H9 (cell line): ENCODE data around the gene CLEC16A. TPM values are rescaled to one million over a fixed set of nuclear protein-coding genes. Genes with fewer than 3 reads are reported as not detected.

Experiments used
- DNase-seq: peaks from one replicate; pipeline ENCODE4 v3.0.0-alpha.2; 2017
- H2AFZ ChIP-seq: one replicate; pipeline ENCODE4 v1.6.1; 2013; ENCODE audit warnings: mild to moderate bottlenecking, low read length, control low read depth, moderate library complexity
- H2AK5ac ChIP-seq: 2 replicates; pipeline ENCODE4 v1.6.1; 2013; ENCODE audit warnings: low read length, control low read depth, mixed read lengths; ENCODE audit not compliant: insufficient read length
- H2BK120ac ChIP-seq: one replicate; pipeline ENCODE4 v1.6.1; 2013; ENCODE audit warnings: low read depth, mild to moderate bottlenecking, low read length, control low read depth, inconsistent platforms; ENCODE audit not compliant: poor library complexity, severe bottlenecking
- H2BK12ac ChIP-seq: 2 replicates; pipeline ENCODE4 v1.6.1; 2013; ENCODE audit warnings: low read length, control low read depth, mixed read lengths, low read depth; ENCODE audit not compliant: insufficient read length
- H2BK15ac ChIP-seq: 2 replicates; pipeline ENCODE4 v1.6.1; 2013; ENCODE audit warnings: low read depth, low read length, control low read depth
- H2BK20ac ChIP-seq: one replicate; pipeline ENCODE4 v1.6.1; 2013; ENCODE audit warnings: low read depth, mild to moderate bottlenecking, low read length, control low read depth, inconsistent platforms; ENCODE audit not compliant: poor library complexity, severe bottlenecking
- H2BK5ac ChIP-seq: 2 replicates; pipeline ENCODE4 v1.6.1; 2013; ENCODE audit warnings: low read length, control low read depth, mixed read lengths; ENCODE audit not compliant: insufficient read length
- H3K14ac ChIP-seq: 2 replicates; pipeline ENCODE4 v1.6.1; 2013; ENCODE audit warnings: low read length, control low read depth; ENCODE audit not compliant: insufficient read depth
- H3K18ac ChIP-seq: 2 replicates; pipeline ENCODE4 v1.6.1; 2013; ENCODE audit warnings: low read depth, mild to moderate bottlenecking, mixed read lengths, low read length, control low read depth; ENCODE audit not compliant: insufficient read length
- H3K23ac ChIP-seq: 2 replicates; pipeline ENCODE4 v1.6.1; 2013; ENCODE audit warnings: low read length, control low read depth, mixed read lengths, low read depth; ENCODE audit not compliant: insufficient read length
- H3K23me2 ChIP-seq: 2 replicates; pipeline ENCODE4 v1.6.1; 2013; ENCODE audit warnings: low read depth, mild to moderate bottlenecking, mixed read lengths, low read length, control low read depth; ENCODE audit not compliant: insufficient read length, poor library complexity, severe bottlenecking
- H3K27ac ChIP-seq: 2 replicates; pipeline ENCODE4 v1.5.1; 2013; ENCODE audit warnings: low read length, control low read depth, mixed read lengths, low read depth; ENCODE audit not compliant: insufficient read length
- H3K27me3 ChIP-seq: 2 replicates; pipeline ENCODE4 v1.6.1; 2013; ENCODE audit warnings: low read length, control low read depth, inconsistent platforms; ENCODE audit not compliant: insufficient read depth
- H3K4ac ChIP-seq: 2 replicates; pipeline ENCODE4 v1.6.1; 2013; ENCODE audit warnings: low read depth, mild to moderate bottlenecking, control low read depth, inconsistent platforms, low read length, moderate library complexity
- H3K4me1 ChIP-seq: 2 replicates; pipeline ENCODE4 v1.6.1; 2013; ENCODE audit warnings: low read length, control low read depth, inconsistent platforms; ENCODE audit not compliant: insufficient read depth
- H3K4me2 ChIP-seq: 2 replicates; pipeline ENCODE4 v1.6.1; 2013; ENCODE audit warnings: low read length, control low read depth, mixed read lengths; ENCODE audit not compliant: insufficient read length, insufficient read depth
- H3K56ac ChIP-seq: 2 replicates; pipeline ENCODE4 v1.6.1; 2013; ENCODE audit warnings: low read depth, mild to moderate bottlenecking, mixed read lengths, low read length, control low read depth; ENCODE audit not compliant: insufficient read length
- H3K79me1 ChIP-seq: 2 replicates; pipeline ENCODE4 v1.6.1; 2013; ENCODE audit warnings: low read depth, mild to moderate bottlenecking, moderate library complexity, low read length, control low read depth, inconsistent platforms; ENCODE audit not compliant: insufficient read depth, poor library complexity, severe bottlenecking
- H3K79me2 ChIP-seq: 2 replicates; pipeline ENCODE4 v1.6.1; 2013; ENCODE audit warnings: low read length, control low read depth, inconsistent platforms; ENCODE audit not compliant: insufficient read depth
- H3K9ac ChIP-seq: 2 replicates; pipeline ENCODE4 v1.6.1; 2013; ENCODE audit warnings: low read length, control low read depth, mixed read lengths; ENCODE audit not compliant: insufficient read length; ENCODE audit errors: extremely low read depth
- H3K9me3 ChIP-seq: one replicate; pipeline ENCODE4 v1.6.1; 2013; ENCODE audit warnings: low read depth, low read length, inconsistent platforms; ENCODE audit not compliant: control insufficient read depth
- H3T11ph ChIP-seq: one replicate; pipeline ENCODE4 v1.6.1; 2013; ENCODE audit warnings: mild to moderate bottlenecking, low read length, control low read depth, inconsistent platforms
- H4K20me1 ChIP-seq: one replicate; pipeline ENCODE4 v1.6.1; 2013; ENCODE audit not compliant: control insufficient read depth, insufficient read length, insufficient read depth
- H4K5ac ChIP-seq: 2 replicates; pipeline ENCODE4 v1.6.1; 2013; ENCODE audit warnings: low read depth, mild to moderate bottlenecking, mixed read lengths, low read length, control low read depth; ENCODE audit not compliant: insufficient read length
- H4K8ac ChIP-seq: replicated peaks from 2 replicates; pipeline ENCODE4 v1.6.1; 2013; ENCODE audit warnings: low read length, control low read depth, mixed read lengths, low read depth; ENCODE audit not compliant: insufficient read length
- H4K91ac ChIP-seq: 2 replicates; pipeline ENCODE4 v1.6.1; 2013; ENCODE audit warnings: low read depth, mild to moderate bottlenecking, moderate library complexity, mixed read lengths, low read length, control low read depth; ENCODE audit not compliant: insufficient read length
- H3K27ac Mint-ChIP-seq, 3 experiments: 2 replicates in 2 of 3; 3 replicates in 1 of 3; pipeline ENCODE4 v1.8.0; 2020 to 2021; ENCODE audit warnings: mixed read lengths in 3 of 3, mild to moderate bottlenecking in 1 of 3, moderate library complexity in 1 of 3
- H3K27me3 Mint-ChIP-seq: 2 replicates; pipeline ENCODE4 v1.8.0; 2021; ENCODE audit warnings: low read depth, mild to moderate bottlenecking, moderate library complexity, mixed read lengths
- H3K36me3 Mint-ChIP-seq, 3 experiments: 2 replicates in 2 of 3; 3 replicates in 1 of 3; pipeline ENCODE4 v1.8.0; 2020 to 2021; ENCODE audit warnings: low read depth in 3 of 3, mixed read lengths in 3 of 3; ENCODE audit not compliant: insufficient read depth in 1 of 3
- H3K4me1 Mint-ChIP-seq, 2 experiments: 2 replicates each; pipeline ENCODE4 v1.8.0; 2020; ENCODE audit warnings: mixed read lengths in 2 of 2
- H3K4me3 Mint-ChIP-seq, 2 experiments: 2 replicates in 1 of 2; 3 replicates in 1 of 2; pipeline ENCODE4 v1.8.0; 2020 to 2021; ENCODE audit warnings: mild to moderate bottlenecking in 2 of 2, mixed read lengths in 2 of 2, moderate library complexity in 1 of 2
- H3K9me3 Mint-ChIP-seq, 2 experiments: 2 replicates in 1 of 2; 3 replicates in 1 of 2; pipeline ENCODE4 v1.8.0; 2020; ENCODE audit warnings: mild to moderate bottlenecking in 2 of 2, mixed read lengths in 2 of 2, moderate library complexity in 1 of 2
- WGBS: extraction: QIAGEN DNeasy Blood & Tissue Kit; methylation state at CpG from one replicate; pipeline ENCODE4 v1.1.7; 2013; ENCODE audit warnings: missing lambda C conversion rate, low lambda C conversion rate, mixed read lengths; ENCODE audit not compliant: insufficient read length; ENCODE audit errors: extremely low coverage; 5-methylcytosine and 5-hydroxymethylcytosine counted together
- total RNA-seq: library from RNA; stranded (reverse); gene quantifications from 2 replicates; pipeline ENCODE4 v1.2.1, GENCODE V29; 2021
- TF ChIP-seq, protein P1 (sequence below): fragments of 200-600 bp; sonication (generic); conservative IDR thresholded peaks from 3 replicates; pipeline ENCODE4 v1.8.0; 2021; ENCODE audit warnings: antibody characterized with exemption, mild to moderate bottlenecking

CLEC16A gene
- total RNA-seq, 1 experiment from 2014 or later = 15.2 TPM

DNA sequence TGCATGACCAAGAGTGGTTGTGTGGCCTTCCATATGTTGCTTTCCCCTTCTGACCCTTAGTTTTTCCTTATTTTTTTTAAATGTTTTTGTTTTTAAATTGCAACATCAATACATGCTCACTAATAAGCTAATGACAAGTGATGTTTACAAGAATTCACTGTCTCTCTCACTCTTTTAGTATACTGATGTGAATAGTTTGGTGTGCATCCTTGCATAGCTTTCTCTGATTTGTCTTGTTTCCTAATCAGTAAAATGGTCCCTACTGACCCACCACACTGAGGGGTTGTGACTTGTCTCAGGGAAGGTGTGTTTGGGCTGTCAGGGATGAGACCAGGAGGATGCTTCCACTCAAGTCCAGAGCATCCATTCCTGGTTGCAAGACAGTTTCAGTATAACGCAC lies 41.4 kb upstream of the CLEC16A start:
- H4K5ac ChIP-seq = no peak overlapping the region
- H3K27ac Mint-ChIP-seq = no peak overlapping the region
- peaks cover 13% of the 10 kb centered on the region for H3K27me3 Mint-ChIP-seq
- no peak overlapping the region for H4K91ac ChIP-seq
- H3K9ac ChIP-seq = no peak overlapping the region
- peaks cover 0 to 5% of the 10 kb centered on the region in 2 experiments; a peak in 2 of 4 replicates for H3K4me1 Mint-ChIP-seq
- no peak overlapping the region for H2BK120ac ChIP-seq
- H3K18ac ChIP-seq = no peak overlapping the region
- H2AK5ac ChIP-seq = no peak overlapping the region
- H3K56ac ChIP-seq = no peak overlapping the region
- no peak overlapping the region for H2BK20ac ChIP-seq
- no peak overlapping the region for H3K27ac ChIP-seq
- no peak overlapping the region for H3K23ac ChIP-seq
- no peak overlapping the region for H2AFZ ChIP-seq
- no peaks in the 10 kb centered on the region for H4K20me1 ChIP-seq
- H4K8ac ChIP-seq = no peak overlapping the region
- H3K79me2 ChIP-seq = no peaks in the 10 kb centered on the region
- H3K36me3 Mint-ChIP-seq = no peaks in the 10 kb centered on the region
- no CpG with 5 or more reads among the region's 1 CpG for WGBS
- H3K27me3 ChIP-seq = no peaks in the 10 kb centered on the region
- H3K23me2 ChIP-seq = no peaks in the 10 kb centered on the region
- H3K4me3 Mint-ChIP-seq = no peak overlapping the region
- TF ChIP-seq, protein P1, sequence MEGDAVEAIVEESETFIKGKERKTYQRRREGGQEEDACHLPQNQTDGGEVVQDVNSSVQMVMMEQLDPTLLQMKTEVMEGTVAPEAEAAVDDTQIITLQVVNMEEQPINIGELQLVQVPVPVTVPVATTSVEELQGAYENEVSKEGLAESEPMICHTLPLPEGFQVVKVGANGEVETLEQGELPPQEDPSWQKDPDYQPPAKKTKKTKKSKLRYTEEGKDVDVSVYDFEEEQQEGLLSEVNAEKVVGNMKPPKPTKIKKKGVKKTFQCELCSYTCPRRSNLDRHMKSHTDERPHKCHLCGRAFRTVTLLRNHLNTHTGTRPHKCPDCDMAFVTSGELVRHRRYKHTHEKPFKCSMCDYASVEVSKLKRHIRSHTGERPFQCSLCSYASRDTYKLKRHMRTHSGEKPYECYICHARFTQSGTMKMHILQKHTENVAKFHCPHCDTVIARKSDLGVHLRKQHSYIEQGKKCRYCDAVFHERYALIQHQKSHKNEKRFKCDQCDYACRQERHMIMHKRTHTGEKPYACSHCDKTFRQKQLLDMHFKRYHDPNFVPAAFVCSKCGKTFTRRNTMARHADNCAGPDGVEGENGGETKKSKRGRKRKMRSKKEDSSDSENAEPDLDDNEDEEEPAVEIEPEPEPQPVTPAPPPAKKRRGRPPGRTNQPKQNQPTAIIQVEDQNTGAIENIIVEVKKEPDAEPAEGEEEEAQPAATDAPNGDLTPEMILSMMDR = no peak
- no peaks in the 10 kb centered on the region for H3K9me3 ChIP-seq
- H3K9me3 Mint-ChIP-seq = peaks cover 3 to 10% of the 10 kb centered on the region in 2 experiments; a peak in 2 of 5 replicates
- no peak overlapping the region for H2BK15ac ChIP-seq
- no peaks in the 10 kb centered on the region for H3K79me1 ChIP-seq
- H2BK5ac ChIP-seq = no peak overlapping the region
- H3T11ph ChIP-seq = no peak overlapping the region
- H3K4me2 ChIP-seq = no peak overlapping the region
- H3K4ac ChIP-seq = no peak overlapping the region
- DNase-seq = no peak
- H3K4me1 ChIP-seq = no peaks in the 10 kb centered on the region
- no peak overlapping the region for H2BK12ac ChIP-seq
- no peak overlapping the region for H3K14ac ChIP-seq
